Non-pigmented ciliary epithelial cell (primary cell): ENCODE measurements around the gene TMPRSS7.

Source experiments
- DNase-seq: peaks from one replicate; pipeline ENCODE4 v3.0.0-alpha.2; 2010; ENCODE audit warnings: low read depth

TMPRSS7 gene, protein sequence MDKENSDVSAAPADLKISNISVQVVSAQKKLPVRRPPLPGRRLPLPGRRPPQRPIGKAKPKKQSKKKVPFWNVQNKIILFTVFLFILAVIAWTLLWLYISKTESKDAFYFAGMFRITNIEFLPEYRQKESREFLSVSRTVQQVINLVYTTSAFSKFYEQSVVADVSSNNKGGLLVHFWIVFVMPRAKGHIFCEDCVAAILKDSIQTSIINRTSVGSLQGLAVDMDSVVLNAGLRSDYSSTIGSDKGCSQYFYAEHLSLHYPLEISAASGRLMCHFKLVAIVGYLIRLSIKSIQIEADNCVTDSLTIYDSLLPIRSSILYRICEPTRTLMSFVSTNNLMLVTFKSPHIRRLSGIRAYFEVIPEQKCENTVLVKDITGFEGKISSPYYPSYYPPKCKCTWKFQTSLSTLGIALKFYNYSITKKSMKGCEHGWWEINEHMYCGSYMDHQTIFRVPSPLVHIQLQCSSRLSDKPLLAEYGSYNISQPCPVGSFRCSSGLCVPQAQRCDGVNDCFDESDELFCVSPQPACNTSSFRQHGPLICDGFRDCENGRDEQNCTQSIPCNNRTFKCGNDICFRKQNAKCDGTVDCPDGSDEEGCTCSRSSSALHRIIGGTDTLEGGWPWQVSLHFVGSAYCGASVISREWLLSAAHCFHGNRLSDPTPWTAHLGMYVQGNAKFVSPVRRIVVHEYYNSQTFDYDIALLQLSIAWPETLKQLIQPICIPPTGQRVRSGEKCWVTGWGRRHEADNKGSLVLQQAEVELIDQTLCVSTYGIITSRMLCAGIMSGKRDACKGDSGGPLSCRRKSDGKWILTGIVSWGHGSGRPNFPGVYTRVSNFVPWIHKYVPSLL

GRCh38 chr3:112034436-112034835, at the start of gene TMPRSS7:
Gene TMPRSS7, plus strand, starts transcription at chr3:112034736. Its CDS starts 110 bp downstream, at chr3:112034846.
- no peak for DNase-seq

GRCh38 chr3:111986800-111987199, 47.7 kb upstream of the TMPRSS7 start:
- DNase-seq = no peak

DNA sequence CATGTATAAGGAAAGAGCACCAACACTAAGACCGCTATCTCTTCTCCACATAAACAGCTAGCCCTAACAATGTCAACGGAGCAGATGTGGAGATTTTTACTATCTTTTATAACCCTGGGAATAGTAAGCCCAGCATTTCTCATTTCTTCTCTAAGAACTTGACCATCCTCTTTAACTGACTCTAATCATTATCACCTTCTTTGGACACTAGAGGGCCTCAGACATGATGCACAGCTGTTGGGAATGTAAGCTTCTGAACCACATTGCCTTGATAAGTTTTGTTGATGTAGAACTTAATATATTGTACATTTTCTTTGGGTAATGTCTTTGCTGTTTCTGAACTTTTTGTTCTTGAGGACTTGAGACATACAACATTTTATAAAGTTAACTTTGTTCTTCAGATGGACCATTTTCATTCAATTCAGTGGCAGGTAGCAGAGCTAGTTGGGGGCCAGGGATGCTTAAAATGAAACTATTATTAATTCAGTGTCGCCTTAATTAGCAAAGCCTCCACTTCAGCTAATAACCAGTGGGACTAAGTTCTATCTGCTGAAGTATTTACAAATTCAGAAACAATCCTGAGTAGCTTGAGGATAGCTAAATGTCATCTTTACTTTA, 45.4 kb upstream of the TMPRSS7 start:
- peak; percentile 66 for DNase-seq

GRCh38 chr3:111993038-111993437, 41.5 kb upstream of the TMPRSS7 start:
- DNase-seq = no peak

DNA sequence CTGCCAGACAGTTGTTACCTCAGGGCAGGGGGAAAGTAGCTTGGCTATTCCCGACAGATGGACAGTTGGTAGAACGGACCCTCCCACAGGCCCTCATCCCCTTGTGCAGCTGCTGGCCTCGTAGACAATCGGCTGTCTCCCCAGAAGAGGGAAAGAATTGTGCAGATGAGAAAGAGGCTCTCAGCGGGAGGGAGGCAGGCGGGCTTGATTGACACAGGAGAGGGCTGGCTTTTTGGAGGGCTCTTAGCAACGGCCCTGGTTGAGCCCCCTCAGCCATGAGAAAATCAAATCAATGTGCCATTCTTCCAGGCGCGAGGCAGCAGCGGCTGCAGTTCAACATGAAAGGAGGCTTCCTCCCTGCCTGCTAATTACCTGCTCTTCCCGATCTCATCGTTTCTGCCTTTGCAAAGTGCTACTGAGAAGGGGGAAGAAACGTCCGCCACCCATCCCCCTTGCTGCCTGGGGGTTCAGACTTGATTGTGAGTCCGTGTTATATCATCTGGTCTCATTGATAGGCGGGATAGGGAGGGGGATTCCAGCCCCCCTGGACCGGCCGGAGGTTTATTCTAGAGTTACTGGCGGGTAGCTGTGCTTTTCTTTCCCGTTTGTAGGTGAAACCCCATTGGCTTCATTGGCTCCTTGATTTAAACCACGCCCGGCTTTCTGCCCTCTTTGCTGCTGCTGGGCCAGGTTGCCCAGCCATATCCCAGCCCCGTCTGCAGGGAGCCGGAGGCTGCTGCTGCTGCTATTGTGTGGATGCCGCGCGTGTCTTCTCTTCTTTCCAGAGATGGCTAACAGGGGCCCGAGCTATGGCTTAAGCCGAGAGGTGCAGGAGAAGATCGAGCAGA, 35.7 kb upstream of the TMPRSS7 start, which contains the start of gene TAGLN3:
Gene TAGLN3 (plus strand): TSS at position 287 of the 848 bp plus-strand sequence. CDS start 501 bp downstream, at position 788.
- no peak for DNase-seq

DNA sequence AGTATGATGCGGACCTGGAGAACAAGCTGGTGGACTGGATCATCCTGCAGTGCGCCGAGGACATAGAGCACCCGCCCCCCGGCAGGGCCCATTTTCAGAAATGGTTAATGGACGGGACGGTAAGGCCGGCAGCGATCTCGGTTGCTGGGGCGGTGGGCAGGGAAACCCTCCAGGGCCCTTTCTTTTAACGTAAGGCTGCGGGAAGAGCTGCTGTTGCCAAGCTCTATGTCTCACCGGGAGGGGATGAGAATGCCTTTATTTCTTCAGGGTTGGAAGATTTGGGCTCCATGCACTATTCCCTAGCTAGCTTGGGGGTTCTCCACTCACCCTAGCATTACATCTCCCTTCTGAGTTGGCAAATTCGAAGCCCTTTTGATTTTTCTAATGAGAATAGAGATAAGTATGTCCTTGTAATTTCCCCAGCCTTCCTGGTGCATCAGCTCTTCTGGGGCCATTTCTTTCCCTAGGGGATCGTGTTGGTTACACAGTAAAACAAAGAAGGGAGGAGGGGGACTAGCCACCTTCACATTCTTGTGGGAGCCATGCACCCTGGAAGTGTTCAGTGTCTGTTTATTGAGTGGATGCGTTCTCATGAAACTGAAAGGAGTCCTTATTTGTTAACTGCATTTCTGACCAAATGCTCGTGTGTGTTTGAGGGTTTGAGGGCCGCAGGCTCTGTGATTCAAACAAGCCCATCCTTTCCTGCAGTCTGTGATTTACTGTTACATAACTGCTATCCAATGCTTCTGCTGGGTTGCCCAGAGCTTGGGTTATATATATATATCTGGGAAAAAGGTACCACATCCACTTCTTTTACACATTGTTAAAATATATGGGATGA, 34.8 kb upstream of the TMPRSS7 start:
- DNase-seq = no peak

DNA sequence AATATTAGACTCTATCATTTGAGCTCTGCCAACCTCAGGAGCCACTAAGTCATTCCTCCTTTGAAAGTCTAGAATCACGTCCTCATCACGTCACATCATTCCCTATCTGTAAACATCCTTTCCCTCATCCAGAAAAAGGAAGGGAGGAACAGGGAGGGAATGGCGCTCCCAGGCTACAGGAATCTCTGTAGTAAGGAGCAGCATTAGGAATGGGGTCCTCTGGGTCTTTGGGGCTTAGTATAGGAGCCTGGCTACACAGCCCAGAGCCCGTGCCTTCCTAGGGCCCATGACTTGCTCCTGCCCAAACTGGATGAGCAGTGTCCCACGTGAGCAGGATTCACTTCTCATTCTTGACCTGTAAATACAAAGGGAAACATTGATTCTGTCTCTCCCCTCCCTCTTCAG, 34.2 kb upstream of the TMPRSS7 start:
- no peak for DNase-seq

DNA sequence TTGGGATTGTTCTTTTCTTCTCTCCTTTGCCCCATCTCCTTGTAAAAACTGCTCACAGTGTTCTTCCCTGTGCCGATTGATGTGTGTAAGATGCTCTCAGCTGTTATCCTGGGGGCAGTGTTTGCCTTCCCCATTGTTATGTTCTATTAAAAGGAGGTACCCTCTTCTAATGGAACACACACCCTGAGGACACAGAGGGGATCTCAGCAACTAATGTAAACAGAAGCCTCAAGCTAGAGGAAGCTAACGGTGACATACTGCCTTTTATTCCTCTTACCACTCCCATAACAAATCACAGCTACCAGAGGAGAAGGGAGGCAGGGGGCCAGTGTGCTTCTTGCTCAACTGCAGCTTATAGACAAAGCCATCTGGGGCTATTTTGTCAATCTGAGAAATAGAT, 33.6 kb upstream of the TMPRSS7 start:
- no peak for DNase-seq

DNA sequence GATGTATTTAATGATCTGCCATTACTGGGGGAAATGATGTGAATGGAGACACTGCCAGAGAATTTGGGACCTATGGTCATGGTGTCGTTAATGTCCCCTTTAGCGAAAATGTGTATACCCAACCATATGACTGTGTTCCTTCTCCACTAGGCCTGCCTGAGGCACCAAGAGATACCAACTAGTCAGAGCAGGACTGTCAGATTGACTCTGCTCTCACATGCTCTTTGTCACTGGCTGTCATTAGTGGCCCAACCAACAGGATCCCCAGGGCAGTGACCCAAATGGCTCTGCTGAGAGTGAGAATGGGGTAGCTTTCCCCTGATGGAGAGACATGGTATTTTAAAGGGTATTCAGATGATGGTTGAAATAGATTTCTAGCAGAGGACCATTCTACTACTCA, 33.0 kb upstream of the TMPRSS7 start:
- no peak for DNase-seq

GRCh38 chr3:112002096-112002971, 32.2 kb upstream of the TMPRSS7 start:
- no peak for DNase-seq

DNA sequence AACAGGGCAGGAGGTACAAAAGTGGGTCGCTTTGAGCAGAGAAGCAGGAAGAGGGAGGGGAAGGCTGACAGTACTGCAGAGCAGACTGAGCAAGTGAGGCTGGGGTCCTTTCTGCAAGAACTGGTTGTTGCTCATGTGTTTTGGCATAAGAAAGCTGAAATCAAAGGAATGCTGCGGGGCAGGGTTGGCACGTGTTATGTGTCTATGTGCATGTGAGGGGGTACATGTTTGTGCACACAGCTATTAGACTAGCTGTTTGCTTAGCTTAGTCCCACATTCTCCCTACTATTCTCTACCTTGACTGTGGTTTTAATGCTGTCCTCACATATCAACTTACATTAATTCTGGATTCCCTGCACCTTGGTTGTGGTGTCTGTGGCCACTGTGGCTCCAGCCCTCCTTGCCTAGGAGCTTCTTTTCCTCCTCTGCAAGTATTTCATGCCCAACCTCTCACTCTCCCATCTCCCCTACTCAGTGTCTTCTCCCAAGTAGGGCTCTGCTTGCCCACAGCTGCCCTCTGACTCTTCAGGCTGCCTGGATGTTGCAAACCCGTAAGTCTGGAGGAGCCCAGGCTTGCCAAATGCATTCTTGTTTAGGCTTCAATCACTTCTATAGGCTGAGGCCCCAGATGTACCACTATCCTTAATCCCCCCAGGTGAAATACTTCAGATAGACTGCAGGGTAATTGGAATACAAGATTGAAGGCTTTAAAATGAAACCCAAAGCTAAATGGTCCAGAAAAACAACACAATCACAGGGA, 31.0 kb upstream of the TMPRSS7 start:
- no peak for DNase-seq

DNA sequence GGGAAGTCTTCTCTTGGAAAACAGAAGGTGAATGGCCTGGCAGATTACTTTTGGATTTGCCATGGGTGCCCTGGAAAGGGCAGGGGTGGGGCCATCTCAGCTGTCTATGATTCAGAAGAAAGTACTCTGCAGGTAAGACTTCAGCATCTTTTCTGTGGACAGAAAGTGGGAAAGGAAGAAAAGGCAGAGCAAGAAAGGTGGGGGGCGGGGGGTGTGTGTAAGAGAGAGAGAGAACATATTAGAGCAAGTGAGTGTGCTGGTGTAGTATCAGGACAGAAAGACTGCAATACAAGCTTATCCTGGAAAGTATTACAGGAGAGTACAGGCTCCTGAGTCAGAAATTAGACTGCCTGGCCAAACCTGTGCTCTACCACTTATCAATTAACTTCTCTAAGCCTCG, 30.3 kb upstream of the TMPRSS7 start:
- DNase-seq = no peak

DNA sequence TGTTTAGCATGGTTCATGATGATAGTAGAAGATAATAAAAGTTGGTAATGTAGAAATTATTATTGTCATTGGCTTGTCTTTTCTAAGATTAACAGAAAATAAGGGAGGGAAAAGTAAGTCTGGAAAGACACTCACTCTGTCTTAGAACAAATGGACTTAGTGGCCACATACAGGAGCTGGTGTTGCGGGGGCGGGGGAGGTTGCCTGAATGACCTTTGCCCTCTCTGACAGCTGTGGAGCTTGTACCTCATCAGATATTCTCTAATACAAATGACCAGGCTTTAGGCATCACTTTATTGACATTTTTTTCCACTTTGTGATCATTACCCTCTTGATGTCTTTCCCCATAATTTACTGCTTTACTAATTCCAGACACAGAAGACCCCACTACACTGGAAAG, 29.9 kb upstream of the TMPRSS7 start:
- no peak for DNase-seq

DNA sequence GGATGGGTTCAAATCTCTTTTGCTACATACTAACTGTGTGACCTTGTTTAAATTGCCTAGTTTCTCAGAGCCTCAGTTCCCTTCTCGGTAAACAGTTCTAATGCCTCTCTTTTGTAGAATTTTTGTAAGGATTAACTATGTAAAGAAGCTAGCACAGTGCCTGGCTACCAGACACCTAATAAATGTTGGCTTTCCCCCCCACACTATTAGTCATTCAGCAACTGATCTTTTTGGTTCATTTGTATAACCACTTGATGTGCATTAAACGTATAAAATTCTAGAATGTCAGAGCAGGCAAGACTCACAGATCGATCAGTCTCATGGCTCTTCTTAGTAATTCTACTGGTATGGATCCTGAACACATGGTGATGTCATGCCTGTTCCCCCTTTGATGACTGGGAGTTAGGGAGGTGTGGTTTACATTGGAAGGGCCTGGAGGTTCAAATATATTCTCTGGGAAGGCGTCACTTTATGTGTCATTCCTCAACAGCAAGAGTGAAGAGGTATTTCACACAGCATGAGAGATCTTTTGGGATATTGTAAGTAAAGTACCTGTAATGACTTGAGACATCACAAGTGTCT, 29.4 kb upstream of the TMPRSS7 start:
- no peak for DNase-seq

DNA sequence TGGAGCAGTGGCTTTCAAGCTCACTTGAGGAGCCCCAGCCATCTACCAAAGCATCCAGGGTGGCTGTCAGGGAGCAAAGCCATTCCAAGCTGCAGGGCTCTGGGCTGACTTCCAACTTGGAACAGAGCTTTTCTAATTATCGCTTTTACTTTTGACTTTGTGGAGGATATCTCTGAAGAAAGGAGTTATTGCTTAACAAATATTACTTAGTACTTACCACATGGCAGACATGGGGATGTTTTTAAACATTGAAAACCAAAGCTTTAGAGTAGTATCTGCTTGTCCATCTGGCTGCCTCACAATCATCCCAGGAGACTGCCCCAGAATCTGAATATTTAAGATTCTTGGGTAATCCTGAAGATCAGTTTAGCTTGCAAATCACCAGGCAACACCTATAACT, 26.9 kb upstream of the TMPRSS7 start:
- no peak for DNase-seq

DNA sequence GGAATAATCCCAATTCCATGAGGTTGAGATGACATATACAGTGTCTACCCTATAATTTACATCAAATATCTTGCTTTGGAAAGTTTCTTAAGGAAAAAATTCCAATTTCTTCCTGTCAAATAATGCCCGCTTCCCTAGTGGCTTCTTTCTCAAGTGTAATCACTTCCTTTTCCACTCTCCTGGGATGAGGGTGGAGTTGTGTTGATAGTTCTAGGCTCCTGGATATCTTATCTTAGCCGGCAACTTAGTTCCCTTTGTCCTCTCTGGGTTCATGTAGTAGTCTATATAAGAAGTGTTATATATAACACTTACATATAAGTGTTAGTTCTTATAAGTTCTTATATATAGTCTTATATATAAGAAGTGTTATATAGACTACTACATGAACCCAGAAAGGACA, 24.9 kb upstream of the TMPRSS7 start:
- no peak for DNase-seq

GRCh38 chr3:112010636-112011035, 23.9 kb upstream of the TMPRSS7 start:
- no peak for DNase-seq

DNA sequence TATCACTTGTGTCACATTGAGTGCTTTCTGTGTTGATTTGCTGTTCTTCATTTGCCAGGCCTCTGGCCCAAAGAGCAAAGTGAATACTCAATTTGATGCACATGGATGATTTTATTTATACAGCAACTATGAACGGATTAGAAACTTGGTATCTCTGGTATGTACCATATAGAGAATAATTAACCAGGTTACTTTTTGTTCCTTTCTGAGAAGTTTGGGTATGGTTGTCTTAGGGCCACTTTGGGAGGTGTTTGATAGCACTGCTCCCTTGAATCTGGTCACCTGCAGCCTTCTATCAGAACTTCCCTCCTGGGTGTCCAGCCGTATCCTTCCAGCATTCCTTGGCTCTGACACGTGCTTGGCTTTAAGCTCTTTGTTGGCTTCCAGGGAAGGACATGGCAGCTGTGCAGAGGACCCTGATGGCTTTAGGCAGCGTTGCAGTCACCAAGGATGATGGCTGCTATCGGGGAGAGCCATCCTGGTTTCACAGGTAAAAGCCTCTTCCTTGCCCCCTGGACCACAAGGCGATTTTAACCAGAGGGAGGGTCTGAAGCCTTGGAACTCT, 23.1 kb upstream of the TMPRSS7 start:
- no peak for DNase-seq
